Stimulated activated CD4-positive, alpha-beta T cell treated with anti-CD3 and anti-CD28 coated beads, Interleukin-2, amount 100 ng/mL, for 4 hours (primary cell): ENCODE results near the gene DIS3.
"Not testable (repeated sequence)": the region's sequence is repeated elsewhere in the genome, so short reads cannot be mapped to it uniquely, and the experiment has no call there.

Source experiments
- DNase-seq: peaks from one replicate; pipeline ENCODE4 v3.0.0-alpha.2; 2020; ENCODE audit warnings: low read depth

The DIS3 gene

GRCh38 chr13:72740015-72740414 lies 41.7 kb downstream of the DIS3 start:
- DNase-seq, result no peak

GRCh38 chr13:72737033-72737432 lies 44.7 kb downstream of the DIS3 start:
- no peak for DNase-seq

DNA sequence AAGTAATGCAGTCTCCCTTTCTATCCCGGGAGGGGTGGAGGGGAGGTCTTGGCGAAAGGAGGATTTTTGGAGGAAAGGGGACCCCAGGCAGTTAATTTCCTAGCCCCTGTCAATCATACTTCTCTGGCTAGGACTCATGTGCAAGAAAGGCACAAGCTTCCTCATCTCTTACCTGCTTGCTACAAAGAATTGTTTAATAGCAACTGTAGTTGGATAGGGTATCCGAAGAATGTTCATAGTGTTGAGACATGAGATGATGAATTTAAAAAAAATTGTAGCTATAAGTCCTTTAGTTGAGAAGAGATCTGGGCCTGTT lies 53.5 kb downstream of the DIS3 start:
- no peak for DNase-seq

- peak; percentile 92 for DNase-seq
These were observed 54.0 kb downstream of the DIS3 start, which contains the start of the genes BORA and MZT1 for GRCh38 chr13:72727417-72728289. TSS of gene BORA (plus strand) at chr13:72727923. CDS start at chr13:72728941, 1,018 bp downstream. TSS of gene MZT1 (minus strand) at chr13:72727629. CDS start at chr13:72727602, 27 bp downstream.

DNA sequence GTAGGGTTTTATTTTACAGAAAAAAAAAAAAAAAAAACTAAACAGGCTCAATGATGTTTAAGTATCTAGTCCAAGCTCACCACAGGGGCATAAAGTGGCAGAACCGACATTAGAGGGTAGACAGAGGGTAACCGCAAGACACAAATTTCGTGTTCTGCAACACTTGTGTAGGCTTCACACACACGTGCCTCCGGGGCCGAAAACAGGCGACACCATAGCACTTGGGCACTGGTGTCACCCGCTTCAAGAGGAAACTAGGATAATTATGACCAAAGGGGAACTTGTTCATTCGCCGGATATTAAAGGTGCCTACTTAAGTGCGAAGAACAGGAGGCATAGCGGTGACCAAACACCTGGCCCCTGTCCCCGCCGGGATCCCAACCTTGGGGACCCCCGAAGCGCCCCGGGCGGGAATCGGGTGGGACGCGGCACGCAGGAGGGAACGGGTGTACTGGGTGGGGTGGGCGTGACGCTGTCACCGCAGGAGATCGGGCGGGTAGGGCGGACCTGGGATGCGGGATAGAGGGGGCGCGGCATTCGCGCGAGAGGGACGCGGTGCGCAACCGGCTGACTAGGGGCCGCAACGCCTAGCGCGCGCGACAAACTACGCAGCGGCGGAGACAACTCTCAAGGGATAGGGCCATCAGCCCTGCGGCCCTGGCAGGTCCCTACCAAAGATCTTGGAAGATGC lies 54.8 kb downstream of the DIS3 start:
- DNase-seq, result peak; percentile 9

DNA sequence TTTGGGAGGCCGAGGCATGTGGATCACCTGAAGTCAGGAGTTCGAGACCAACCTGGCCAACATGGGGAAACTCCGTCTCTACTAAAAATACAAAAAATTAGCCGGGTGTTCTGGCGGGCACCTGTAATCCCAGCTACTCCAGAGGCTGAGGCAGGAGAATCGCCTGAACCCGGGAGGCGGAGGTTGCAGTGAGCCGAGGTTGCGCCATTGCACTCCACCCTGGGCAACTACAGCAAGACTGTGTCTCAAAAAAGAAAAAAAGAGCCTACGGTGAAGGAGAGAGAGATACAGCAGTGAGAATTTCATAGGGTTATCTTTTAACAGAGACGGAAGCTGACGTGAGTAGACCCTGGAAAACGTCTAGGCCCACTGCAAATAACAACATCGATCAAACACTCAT lies 55.5 kb downstream of the DIS3 start:
- not testable (repeated sequence) for DNase-seq

- DNase-seq, result no peak
These were observed 64.9 kb downstream of the DIS3 start for GRCh38 chr13:72716776-72717175.
